Large intestine (tissue), 3 donors: ENCODE data around the gene TAF6L. TPM values are rescaled to one million over a fixed set of nuclear protein-coding genes. Genes with fewer than 3 reads are reported as not detected.

Source experiments
- DNase-seq, 2 donors: peaks; one replicate each; pipeline versions ENCODE4 v3.0.0 to v3.0.0-alpha.2; 2013
- H3K27ac ChIP-seq: one replicate; pipeline ENCODE4 v1.5.1; 2013; ENCODE audit warnings: low read length
- H3K27me3 ChIP-seq: 2 replicates; pipeline ENCODE4 v1.6.1; 2013; ENCODE audit warnings: low read length; ENCODE audit not compliant: control insufficient read depth, insufficient read depth
- H3K36me3 ChIP-seq: 2 replicates; pipeline ENCODE4 v1.6.1; 2013; ENCODE audit warnings: low read length; ENCODE audit not compliant: control insufficient read depth, insufficient read depth
- H3K4me1 ChIP-seq: one replicate; pipeline ENCODE4 v1.6.1; 2013; ENCODE audit warnings: low read length; ENCODE audit not compliant: control insufficient read depth, insufficient read depth
- H3K4me3 ChIP-seq: one replicate; pipeline ENCODE4 v1.5.1; 2013; ENCODE audit warnings: low read length
- H3K9me3 ChIP-seq: one replicate; pipeline ENCODE4 v1.6.1; 2013; ENCODE audit warnings: mild to moderate bottlenecking, low read depth, low read length, moderate library complexity; ENCODE audit not compliant: control insufficient read depth
- WGBS: methylation state at CpG from one replicate; pipeline ENCODE4 v1.1.5; 2013; ENCODE audit warnings: low lambda C conversion rate; ENCODE audit not compliant: insufficient coverage; 5-methylcytosine and 5-hydroxymethylcytosine counted together
- polyA plus RNA-seq: library from polyadenylated mRNA; unstranded; fragments of 120-200 nt; gene quantifications from one replicate; pipeline ENCODE4 v1.2.1, GENCODE V29; 2013

TAF6L gene
- polyA plus RNA-seq, 1 donor: 28.5 TPM

DNA sequence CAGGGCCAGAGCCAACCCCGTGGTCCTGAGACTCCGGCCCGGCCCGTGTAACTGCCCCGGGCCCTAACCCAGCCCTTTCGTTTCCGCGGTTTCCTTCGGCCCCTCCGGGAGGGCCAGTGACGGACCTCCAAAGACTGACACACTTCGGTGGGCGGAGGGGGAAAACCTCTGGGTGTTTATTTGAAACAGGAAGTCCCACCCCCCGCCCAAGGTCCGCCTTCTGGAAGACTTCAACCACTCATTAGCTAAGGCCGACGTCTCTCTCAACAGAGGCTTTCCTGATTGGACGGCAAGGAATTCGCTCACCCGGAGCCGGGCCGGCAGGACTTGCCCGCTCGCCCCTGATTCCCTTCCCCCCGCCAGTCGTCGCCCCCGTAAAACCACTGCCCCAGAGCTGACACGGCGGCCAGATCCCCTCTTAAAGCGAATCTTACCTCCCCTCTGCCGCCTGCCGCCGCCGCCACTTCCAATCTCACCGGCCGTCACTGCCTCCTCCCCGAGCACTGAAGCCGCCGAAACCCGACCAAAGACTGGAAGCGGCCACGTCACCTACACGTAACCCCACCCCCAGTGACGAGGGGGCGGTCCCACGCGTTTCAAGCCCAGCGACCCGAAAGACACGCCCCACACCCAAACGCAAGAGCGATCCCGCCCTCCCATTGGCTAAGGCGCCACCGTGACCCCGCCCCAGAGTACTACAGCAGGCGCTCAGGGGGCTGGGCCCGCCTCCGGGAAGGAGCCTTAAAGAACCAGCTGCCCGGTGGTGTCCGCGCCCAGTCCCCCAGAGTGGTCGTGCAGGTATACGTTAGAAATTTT, 60.5 kb downstream of the TAF6L start, which contains the start of gene STX5:
TSS of gene STX5 (minus strand) at position 532 of the 816 bp plus-strand sequence. CDS start 808 bp downstream, outside the sequence.
- H3K27ac ChIP-seq: peak within 1 kb of the TSS; percentile 98
- DNase-seq: peak; percentile 99
- H3K4me3 ChIP-seq: peak within 1 kb of the TSS; percentile 87
- H3K27me3 ChIP-seq: no peaks in the 10 kb centered on the region
- no CpG with 5 or more reads among the region's 65 CpGs for WGBS
- peaks cover 46% of the 10 kb centered on the region for H3K36me3 ChIP-seq
- H3K4me1 ChIP-seq: peaks cover 10% of the 10 kb centered on the region
- H3K9me3 ChIP-seq: no peaks in the 10 kb centered on the region

DNA sequence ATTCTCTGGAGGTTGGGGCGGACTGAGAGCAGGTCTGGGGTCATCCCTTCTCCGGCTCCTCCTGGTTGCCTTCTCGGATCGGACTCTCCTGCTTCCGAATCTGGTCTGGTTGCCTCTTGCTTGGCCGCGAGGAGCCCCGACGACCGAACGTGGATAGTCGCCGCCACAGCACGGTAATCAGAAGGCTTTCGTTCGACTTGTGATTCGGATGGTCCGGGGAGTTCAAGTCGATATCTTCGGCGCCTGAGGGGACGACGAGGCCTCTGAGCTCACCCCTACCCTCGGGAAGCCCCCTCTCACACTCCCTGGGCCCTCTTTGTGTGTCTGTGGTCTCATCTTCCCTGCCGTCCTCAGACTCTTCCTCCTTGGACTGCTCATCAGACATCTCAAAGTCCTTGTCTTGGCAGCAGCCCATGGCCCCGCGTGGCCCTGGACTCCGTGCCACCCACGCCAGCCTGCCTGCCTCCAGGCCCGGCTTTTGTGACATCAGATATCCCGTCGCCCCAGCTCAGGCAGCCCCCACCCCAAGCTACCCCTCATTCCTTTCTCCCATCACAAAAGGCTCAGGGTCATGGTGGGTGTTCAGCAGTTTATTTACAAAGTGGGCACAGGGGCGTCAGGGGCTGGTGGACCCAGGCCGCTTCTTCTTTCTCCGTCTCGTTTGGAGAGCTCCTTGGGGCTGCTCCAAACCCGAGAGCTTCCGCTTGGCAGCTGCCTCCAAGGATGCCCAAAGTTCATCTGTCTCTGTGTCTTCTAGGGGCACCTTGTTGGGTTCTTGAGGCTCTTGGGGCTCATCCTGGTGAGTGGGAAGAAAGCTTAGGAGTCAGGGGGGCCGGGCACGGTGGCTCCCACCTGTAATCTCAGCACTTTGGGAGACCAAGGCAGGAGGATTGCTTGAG, 61.4 kb downstream of the TAF6L start, which contains the start of gene TEX54:
TSS of gene TEX54 (minus strand) at position 506 of the 899 bp plus-strand sequence.
- peaks cover 10% of the 10 kb centered on the region for H3K4me1 ChIP-seq
- peak in 1 of 2 donors; percentile 76 for DNase-seq
- H3K4me3 ChIP-seq: peak within 1 kb of the TSS; percentile 87
- H3K27me3 ChIP-seq: no peaks in the 10 kb centered on the region
- peaks cover 40% of the 10 kb centered on the region for H3K36me3 ChIP-seq
- peak within 1 kb of the TSS; percentile 98 for H3K27ac ChIP-seq
- H3K9me3 ChIP-seq: no peaks in the 10 kb centered on the region
- no CpG with 5 or more reads among the region's 40 CpGs for WGBS

DNA sequence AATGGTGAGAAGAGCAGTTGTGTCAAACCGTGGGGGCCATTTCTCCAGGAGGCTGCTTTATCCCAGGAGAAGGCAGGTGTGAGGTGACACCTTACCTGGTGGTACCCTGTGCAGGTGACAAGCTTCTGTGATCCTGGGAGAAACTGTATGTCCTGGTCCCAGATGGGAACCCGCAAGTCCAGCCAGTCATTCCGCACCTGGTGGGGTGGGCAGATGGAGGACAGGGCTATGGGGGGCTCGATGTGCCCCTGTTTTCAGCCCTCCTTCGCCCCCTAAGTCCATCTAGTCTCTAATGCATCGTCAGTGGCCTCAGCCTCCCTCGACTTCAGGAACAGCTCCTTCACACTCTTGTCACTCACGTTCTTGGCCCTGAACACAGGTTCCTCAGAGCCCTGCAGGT, 64.1 kb downstream of the TAF6L start:
- Histone ChIP-seq H3K4me1 (peaks cover 14% of the 10 kb centered on the region), H3K27ac (no peak overlapping the region)
- 89% methylated on average over 3 of the region's 8 CpGs for whole genome bisulfite sequencing

More for the DNA sequence above, 64.1 kb downstream of the TAF6L start:
- Histone ChIP-seq H3K9me3 (no peaks in the 10 kb centered on the region), H3K36me3 (peaks cover 34% of the 10 kb centered on the region), H3K4me3 (no peak overlapping the region), H3K27me3 (no peaks in the 10 kb centered on the region)
- no peak for DNase-seq

Other genes with a start within 250 kb of the TAF6L start
- 134 TPM for gene AHNAK, start 224.6 kb upstream of the TAF6L start, polyA plus RNA-seq
- 2,426 TPM for gene EEF1G, start 197.5 kb upstream of the TAF6L start, polyA plus RNA-seq
- gene TUT1, start 179.9 kb upstream of the TAF6L start, polyA plus RNA-seq: 18.7 TPM
- gene MTA2, start 169.5 kb upstream of the TAF6L start, polyA plus RNA-seq: 51.6 TPM
- gene EML3, start 158.6 kb upstream of the TAF6L start, polyA plus RNA-seq: 25.3 TPM
- 4.5 TPM for gene ROM1, start 158.1 kb upstream of the TAF6L start, polyA plus RNA-seq
- 40.0 TPM for gene B3GAT3, start 149.4 kb upstream of the TAF6L start, polyA plus RNA-seq
- gene GANAB, start 124.8 kb upstream of the TAF6L start, polyA plus RNA-seq: 272 TPM
- gene INTS5, start 118.1 kb upstream of the TAF6L start, polyA plus RNA-seq: 15.2 TPM
- 60.4 TPM for gene C11orf98, start 106.2 kb upstream of the TAF6L start, polyA plus RNA-seq
- gene CSKMT, start 106.1 kb upstream of the TAF6L start, polyA plus RNA-seq: 8.7 TPM
- gene UQCC3, start 99.7 kb upstream of the TAF6L start, polyA plus RNA-seq: 10.4 TPM
- gene LBHD1, start 99.1 kb upstream of the TAF6L start, polyA plus RNA-seq: 5.7 TPM
- gene UBXN1, start 92.3 kb upstream of the TAF6L start, polyA plus RNA-seq: 146 TPM
- 2.9 TPM for gene LRRN4CL, start 81.9 kb upstream of the TAF6L start, polyA plus RNA-seq
- gene BSCL2, start 64.0 kb upstream of the TAF6L start, polyA plus RNA-seq: 38.6 TPM
- 10.9 TPM for gene GNG3, start 63.7 kb upstream of the TAF6L start, polyA plus RNA-seq
- 65.1 TPM for gene HNRNPUL2, start 43.9 kb upstream of the TAF6L start, polyA plus RNA-seq
- gene TTC9C, start 42.9 kb upstream of the TAF6L start, polyA plus RNA-seq: 37.9 TPM
- gene ZBTB3, start 17.2 kb upstream of the TAF6L start, polyA plus RNA-seq: 7.2 TPM
- 87.5 TPM for gene POLR2G, start 9.8 kb upstream of the TAF6L start, polyA plus RNA-seq
- 69.5 TPM for gene TMEM179B, start 16.0 kb downstream of the TAF6L start, polyA plus RNA-seq
- gene TMEM223, start 20.6 kb downstream of the TAF6L start, polyA plus RNA-seq: 18.4 TPM
- gene NXF1, start 34.0 kb downstream of the TAF6L start, polyA plus RNA-seq: 89.3 TPM
- gene STX5, start 60.7 kb downstream of the TAF6L start, polyA plus RNA-seq: 42.4 TPM
- gene TEX54, start 61.4 kb downstream of the TAF6L start, polyA plus RNA-seq: 0.76 TPM
- 38.4 TPM for gene WDR74, start 68.2 kb downstream of the TAF6L start, polyA plus RNA-seq
- 182 TPM for gene SLC3A2, start 109.5 kb downstream of the TAF6L start, polyA plus RNA-seq
- 1.3 TPM for gene CHRM1, start 150.0 kb downstream of the TAF6L start, polyA plus RNA-seq
- not detected for gene SLC22A6, start 213.6 kb downstream of the TAF6L start, polyA plus RNA-seq
- gene SLC22A8, start 244.4 kb downstream of the TAF6L start, polyA plus RNA-seq: 0.07 TPM